ENCODE data around the gene GNPDA1.

DNA sequence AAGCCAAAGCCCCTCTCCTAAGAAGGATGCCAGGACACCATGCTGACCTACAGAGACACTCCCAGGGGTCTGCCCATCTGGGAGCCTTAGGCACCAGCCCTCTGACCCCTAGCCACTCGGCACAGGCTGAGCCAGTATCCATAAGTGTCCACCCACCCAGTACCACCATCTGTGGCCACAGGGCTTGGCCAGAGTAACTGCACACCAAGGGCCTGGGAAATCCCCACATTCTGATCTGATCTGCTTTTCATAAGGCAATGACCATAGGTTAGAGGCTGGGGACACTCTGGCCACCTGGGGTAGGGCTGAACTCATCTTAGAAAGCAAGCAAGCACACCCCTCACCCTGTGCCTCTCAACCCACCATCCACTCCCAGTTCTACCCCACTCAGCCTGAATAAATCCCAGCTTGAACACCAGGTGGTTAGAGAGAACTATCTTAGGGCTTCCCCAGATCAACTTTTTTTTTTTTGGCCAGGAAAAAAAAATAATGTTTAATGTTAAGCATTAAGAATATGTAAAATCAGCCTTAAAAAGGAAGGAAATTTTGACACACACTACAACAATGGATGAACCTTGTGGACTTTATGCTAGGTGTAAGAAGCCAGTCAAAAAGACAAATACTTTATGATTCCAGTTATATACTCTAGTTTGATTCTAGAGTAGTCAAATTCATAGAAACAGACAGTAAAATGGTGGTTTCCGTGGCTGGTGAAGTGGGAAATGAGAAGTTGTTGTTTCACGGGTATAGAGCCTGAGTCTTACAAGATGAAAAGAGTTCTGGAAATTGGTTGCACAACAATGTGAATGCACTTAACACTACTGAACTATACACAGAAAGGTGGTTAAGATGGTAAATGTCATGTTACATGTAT is 6.2 kb downstream of the GNPDA1 start:
- TF ChIP-seq TAF1 (IDR thresholded peaks at IDR 0.05; ENCODE audit: borderline replicate concordance, low read depth, low read length): no peak
- TF ChIP-seq POLR2AphosphoS5 (IDR thresholded peaks at IDR 0.05; ENCODE audit: low read depth, low read length): no peak
